Body of pancreas (tissue), 4 donors: ENCODE data around the gene NDUFC2. TPM values are rescaled to one million over a fixed set of nuclear protein-coding genes. Genes with fewer than 3 reads are reported as not detected.

Experiments used
- ATAC-seq: fragments of 150-250 bp; one replicate; pipeline ENCODE4 v1.9.1; 2016
- DNase-seq, 4 donors: peaks; one replicate each; pipeline ENCODE4 v3.0.0-alpha.2; 2019
- H3K27ac ChIP-seq, 4 donors: fragments of 200-600 bp; sonication (generic); 1 replicate in 3 of 4; 2 replicates in 1 of 4; pipeline versions ENCODE4 v1.5.1 to v1.6.1; 2016 to 2019; ENCODE audit warnings: mild to moderate bottlenecking in 1 of 4, mixed read lengths in 1 of 4, moderate library complexity in 1 of 4
- H3K27me3 ChIP-seq, 2 donors: fragments of 200-600 bp; sonication (generic); one replicate each; pipeline ENCODE4 v1.6.0; 2016; ENCODE audit warnings: mild to moderate bottlenecking in 1 of 2
- H3K36me3 ChIP-seq, 2 donors: fragments of 200-600 bp; sonication (generic); replicated peaks in 1 of 2; 2 replicates each; pipeline ENCODE4 v1.5.1; 2016; ENCODE audit warnings: low read depth in 2 of 2; ENCODE audit not compliant: insufficient read depth in 1 of 2
- H3K4me1 ChIP-seq: fragments of 200-600 bp; sonication (generic); one replicate; pipeline ENCODE4 v1.6.0; 2016
- H3K4me3 ChIP-seq, 2 donors: fragments of 200-600 bp; sonication (generic); 1 replicate in 1 of 2; 2 replicates in 1 of 2; pipeline ENCODE4 v1.5.1; 2016 to 2019
- H3K9me3 ChIP-seq, 3 donors: fragments of 200-600 bp; sonication (generic); 1 replicate in 2 of 3; 2 replicates in 1 of 3; pipeline ENCODE4 v1.5.1; 2016
- CTCF ChIP-seq, 7 experiments: fragments of 450-650 bp in 4 of 7; fragments of 200-600 bp in 3 of 7; sonication (generic) in 3 of 7; IDR thresholded peaks; one replicate each; pipeline ENCODE4 v1.5.1; 2016 to 2019; ENCODE audit warnings: antibody characterized with exemption in 7 of 7
- POLR2A ChIP-seq, 3 donors: fragments of 450-650 bp; IDR thresholded peaks; one replicate each; pipeline ENCODE4 v1.6.1; 2016; ENCODE audit warnings: antibody characterized with exemption in 3 of 3, mild to moderate bottlenecking in 2 of 3
- WGBS, 2 donors: methylation state at CpG; one replicate each; pipeline ENCODE4 v1.1.5; 2017; 5-methylcytosine and 5-hydroxymethylcytosine counted together
- intact Hi-C: fragments of 100-400 bp; cut with DNase I; formaldehyde crosslinking; loops from one replicate; pipeline ENCODE4 v1.15.1; 2023
- total RNA-seq, 2 donors: library from RNA; depleted of rRNA; stranded (reverse); fragments of >200 nt; gene quantifications; one replicate each; pipeline ENCODE4 v1.1.0, GENCODE V29; 2016

The NDUFC2 gene
- total RNA-seq, 2 donors from 2014 or later: 53.7 to 62.0 TPM

- Histone ChIP-seq H3K4me1 (peaks cover 22% of the 10 kb centered on the region), H3K9me3 (no peaks in the 10 kb centered on the region), H3K4me3 (no peak overlapping the region), H3K36me3 (no peaks in the 10 kb centered on the region), H3K27me3 (no peaks in the 10 kb centered on the region), H3K27ac (no peak overlapping the region)
- DNase-seq: no peak
- TF ChIP-seq CTCF (IDR thresholded peaks at IDR 0.05) (no peak), POLR2A (IDR thresholded peaks at IDR 0.05) (no peak)
- 83 to 93% methylated on average over 9 to 10 of the region's 10 CpGs for WGBS, 2 donors
- ATAC-seq: no peak
- intact Hi-C loops: no loop called here
These were observed 22.1 kb downstream of the NDUFC2 start for GRCh38 chr11:78057462-78058055.

GRCh38 chr11:78056093-78056492 lies 23.6 kb downstream of the NDUFC2 start:
- TF ChIP-seq CTCF (IDR thresholded peaks at IDR 0.05) (no peak), POLR2A (IDR thresholded peaks at IDR 0.05) (no peak)
- no peaks in the 10 kb centered on the region for H3K36me3 ChIP-seq
- no peak for ATAC-seq

DNA sequence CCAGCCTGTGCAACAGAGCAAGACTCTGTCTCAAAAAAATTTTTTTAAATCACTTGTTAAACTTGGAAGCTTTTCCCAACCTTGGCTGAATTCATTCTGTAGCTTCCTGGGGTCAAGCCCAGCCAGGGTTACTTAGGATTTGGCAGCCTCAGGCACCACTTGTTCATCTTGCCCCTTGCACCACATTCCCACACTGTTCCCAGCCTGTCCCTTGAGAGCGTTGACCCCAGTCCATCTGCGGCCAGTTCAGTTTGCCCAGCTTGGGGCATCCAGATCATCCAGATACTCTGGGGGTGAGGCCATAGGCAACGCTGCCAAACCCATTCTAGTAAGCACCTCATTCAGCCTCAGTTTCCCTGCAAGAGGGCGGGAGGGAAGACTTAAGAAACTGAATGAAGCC lies 24.7 kb downstream of the NDUFC2 start:
- 78 to 92% methylated on average over 4 of the region's 4 CpGs for WGBS, 2 donors
- Histone ChIP-seq H3K4me1 (no peaks in the 10 kb centered on the region), H3K36me3 (no peaks in the 10 kb centered on the region), H3K27ac (no peak overlapping the region), H3K9me3 (no peaks in the 10 kb centered on the region), H3K4me3 (no peak overlapping the region), H3K27me3 (no peaks in the 10 kb centered on the region)
- ATAC-seq (no peak), DNase-seq (no peak)
- TF ChIP-seq CTCF (IDR thresholded peaks at IDR 0.05): no peak
- intact Hi-C loops: no loop called here

More at GRCh38 chr11:78056093-78056492, 23.6 kb downstream of the NDUFC2 start:
- H3K4me3 ChIP-seq: no peak overlapping the region
- WGBS, 2 donors: 56 to 58% methylated on average over 3 of the region's 3 CpGs
- no peaks in the 10 kb centered on the region for H3K9me3 ChIP-seq
- peaks cover 10% of the 10 kb centered on the region for H3K4me1 ChIP-seq
- no peak overlapping the region for H3K27ac ChIP-seq
- H3K27me3 ChIP-seq: no peaks in the 10 kb centered on the region
- intact Hi-C loops: no loop called here
- DNase-seq: no peak

GRCh38 chr11:78050964-78051831 lies 28.5 kb downstream of the NDUFC2 start:
- Histone ChIP-seq H3K9me3 (no peaks in the 10 kb centered on the region), H3K4me1 (peaks cover 3% of the 10 kb centered on the region), H3K27me3 (no peaks in the 10 kb centered on the region), H3K4me3 (no peak overlapping the region), H3K27ac (no peak overlapping the region), H3K36me3 (no peaks in the 10 kb centered on the region)
- whole genome bisulfite sequencing, 2 donors: 81 to 93% methylated on average over 6 of the region's 6 CpGs
- ATAC-seq (no peak), DNase-seq (no peak)
- intact Hi-C loops: no loop called here
- TF ChIP-seq POLR2A (IDR thresholded peaks at IDR 0.05) (no peak), CTCF (IDR thresholded peaks at IDR 0.05) (no peak)
